Stimulated activated memory B cell treated with anti-CD40 and anti-IgM and Interleukin-4, amounts not matched to agents 10 μg/mL and 1 μg/mL and 100 μg/mL, for 72 hours (primary cell): ENCODE data around the gene AFAP1.

Source experiments
- ATAC-seq: fragments of 150-1000 bp; cut with Tn5 transposase; 2 replicates; pipeline ENCODE4 v1.10.0; 2021
- H3K27ac Mint-ChIP-seq: one replicate; pipeline ENCODE4 v1.8.0; 2022; ENCODE audit warnings: mild to moderate bottlenecking, mixed read lengths
- H3K27me3 Mint-ChIP-seq: one replicate; pipeline ENCODE4 v1.8.0; 2022; ENCODE audit warnings: mixed read lengths
- H3K36me3 Mint-ChIP-seq: one replicate; pipeline ENCODE4 v1.8.0; 2022; ENCODE audit warnings: mixed read lengths
- H3K4me1 Mint-ChIP-seq: one replicate; pipeline ENCODE4 v1.8.0; 2022; ENCODE audit warnings: mixed read lengths
- H3K4me3 Mint-ChIP-seq: one replicate; pipeline ENCODE4 v1.8.0; 2022; ENCODE audit warnings: mild to moderate bottlenecking, moderate library complexity, mixed read lengths
- H3K9me3 Mint-ChIP-seq: one replicate; pipeline ENCODE4 v1.8.0; 2022; ENCODE audit warnings: mixed read lengths

Gene AFAP1

GRCh38 chr4:7816771-7817170 is 122.9 kb downstream of the AFAP1 start:
- Mint-ChIP-seq H3K4me3 (no peak overlapping the region), H3K36me3 (no peaks in the 10 kb centered on the region), H3K27me3 (no peaks in the 10 kb centered on the region), H3K27ac (no peak overlapping the region), H3K9me3 (no peaks in the 10 kb centered on the region), H3K4me1 (no peaks in the 10 kb centered on the region)
- ATAC-seq, result no peak

DNA sequence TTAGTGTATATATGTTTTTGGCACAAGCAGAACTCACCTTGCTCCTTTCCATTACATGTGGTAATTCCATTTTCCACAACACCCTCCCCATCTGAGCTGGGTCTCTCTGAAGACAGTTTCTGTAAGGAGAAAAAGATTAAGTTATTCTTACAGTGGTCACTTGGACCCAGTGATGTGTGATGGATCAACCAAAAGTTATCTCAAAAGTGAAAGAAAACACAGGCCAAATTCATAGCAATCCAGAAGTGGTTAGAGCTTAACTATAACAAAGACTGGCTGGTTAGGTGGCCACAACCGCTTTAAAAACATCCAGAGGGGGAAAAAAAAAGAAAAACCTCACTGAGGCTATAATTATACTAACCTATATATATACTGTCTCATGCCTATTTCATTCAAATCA is 123.7 kb downstream of the AFAP1 start:
- Mint-ChIP-seq H3K27ac (no peak overlapping the region), H3K36me3 (no peaks in the 10 kb centered on the region), H3K4me3 (no peak overlapping the region), H3K4me1 (no peaks in the 10 kb centered on the region), H3K27me3 (peaks cover 5% of the 10 kb centered on the region), H3K9me3 (no peaks in the 10 kb centered on the region)
- ATAC-seq, result no peak

- Mint-ChIP-seq H3K4me1 (no peaks in the 10 kb centered on the region), H3K4me3 (no peak overlapping the region), H3K9me3 (no peaks in the 10 kb centered on the region), H3K27ac (no peak overlapping the region), H3K36me3 (no peaks in the 10 kb centered on the region), H3K27me3 (peaks cover 9% of the 10 kb centered on the region)
- ATAC-seq, result no peak
Observed at GRCh38 chr4:7815562-7815961, 124.1 kb downstream of the AFAP1 start.

DNA sequence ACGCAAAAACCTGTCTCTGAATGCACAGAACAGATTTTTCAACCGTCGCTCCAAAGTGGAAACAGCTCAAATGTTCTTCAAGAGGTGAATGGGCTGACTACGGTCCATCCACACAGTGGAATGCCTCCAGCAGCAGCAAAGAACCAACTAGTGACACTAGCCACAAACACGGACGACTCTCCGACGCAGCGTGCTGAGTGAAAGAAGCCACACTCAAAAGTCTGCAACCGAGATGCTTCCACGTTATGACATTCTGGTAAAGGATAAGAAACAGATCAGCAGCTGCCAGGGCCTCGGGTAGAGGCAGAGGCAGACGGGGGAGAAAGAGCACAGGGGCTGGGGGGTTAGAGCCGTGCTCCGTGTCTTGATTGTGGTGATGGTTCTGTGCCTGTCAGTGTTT is 125.2 kb downstream of the AFAP1 start:
- no peaks in the 10 kb centered on the region for H3K4me1 Mint-ChIP-seq

DNA sequence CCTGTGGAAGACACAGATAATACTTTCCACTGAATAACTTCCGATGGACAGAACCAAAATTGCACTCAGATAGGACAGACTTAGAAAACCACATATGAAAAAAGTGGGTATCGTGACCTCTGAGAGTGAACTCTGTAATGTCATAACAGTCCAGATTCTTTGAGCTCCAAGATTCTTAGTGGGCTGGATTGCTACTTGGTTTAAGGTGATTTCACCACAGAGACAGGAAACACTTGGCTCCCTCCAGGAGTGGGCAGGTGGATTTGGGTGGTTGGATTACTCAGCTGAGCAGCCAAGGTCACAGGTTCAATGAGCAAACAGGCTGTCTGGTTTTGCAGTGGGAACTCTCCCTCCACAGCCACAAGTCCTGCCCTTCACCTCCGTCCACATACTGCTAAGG is 126.0 kb downstream of the AFAP1 start:
- H3K27me3 Mint-ChIP-seq, result peaks cover 12% of the 10 kb centered on the region
- no peak overlapping the region for H3K4me3 Mint-ChIP-seq
- no peaks in the 10 kb centered on the region for H3K9me3 Mint-ChIP-seq
- H3K27ac Mint-ChIP-seq, result no peak overlapping the region
- H3K4me1 Mint-ChIP-seq, result no peaks in the 10 kb centered on the region
- no peaks in the 10 kb centered on the region for H3K36me3 Mint-ChIP-seq
- no peak for ATAC-seq

More for the DNA sequence above, 125.2 kb downstream of the AFAP1 start:
- Mint-ChIP-seq H3K36me3 (no peaks in the 10 kb centered on the region), H3K27ac (no peak overlapping the region), H3K9me3 (no peaks in the 10 kb centered on the region), H3K4me3 (no peak overlapping the region), H3K27me3 (peaks cover 12% of the 10 kb centered on the region)
- ATAC-seq, result no peak

GRCh38 chr4:7812921-7813320 is 126.7 kb downstream of the AFAP1 start:
- Mint-ChIP-seq H3K4me1 (no peaks in the 10 kb centered on the region), H3K27ac (no peak overlapping the region), H3K36me3 (no peaks in the 10 kb centered on the region), H3K27me3 (peaks cover 14% of the 10 kb centered on the region), H3K4me3 (no peak overlapping the region), H3K9me3 (no peaks in the 10 kb centered on the region)
- no peak for ATAC-seq

DNA sequence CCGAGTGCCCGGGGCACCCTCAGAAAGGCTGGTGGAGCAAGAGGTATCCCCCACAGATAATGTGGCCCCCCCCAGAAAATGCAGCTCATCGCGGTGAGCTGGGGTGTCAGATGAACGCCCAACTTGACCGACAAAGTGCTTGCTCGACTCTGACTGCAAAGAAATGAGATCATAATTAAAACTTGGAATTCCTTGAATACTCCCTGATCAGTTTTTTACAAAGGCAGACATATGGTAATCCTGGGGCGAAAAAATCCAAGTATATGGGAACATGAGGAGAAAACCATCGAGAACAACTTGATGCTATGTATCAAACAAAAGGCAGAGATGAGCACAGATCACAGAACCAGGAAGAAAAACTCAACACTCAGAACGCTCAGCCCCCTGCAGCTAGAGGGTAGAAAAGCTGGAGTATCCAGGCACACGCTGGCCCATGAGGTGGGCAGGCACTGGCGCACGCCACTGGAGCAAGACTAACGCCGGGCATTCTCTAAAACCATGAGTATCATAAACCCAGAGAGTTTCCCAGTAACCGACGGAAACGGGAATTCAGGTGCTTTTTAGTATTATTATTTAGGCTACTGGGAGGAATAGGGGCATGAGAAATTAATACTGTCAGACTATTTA is 127.3 kb downstream of the AFAP1 start:
- no peak overlapping the region for H3K27ac Mint-ChIP-seq
- H3K4me1 Mint-ChIP-seq, result no peaks in the 10 kb centered on the region
- H3K4me3 Mint-ChIP-seq, result no peak overlapping the region
- peaks cover 20% of the 10 kb centered on the region for H3K27me3 Mint-ChIP-seq
- H3K36me3 Mint-ChIP-seq, result no peaks in the 10 kb centered on the region
- ATAC-seq, result no peak
- no peaks in the 10 kb centered on the region for H3K9me3 Mint-ChIP-seq

DNA sequence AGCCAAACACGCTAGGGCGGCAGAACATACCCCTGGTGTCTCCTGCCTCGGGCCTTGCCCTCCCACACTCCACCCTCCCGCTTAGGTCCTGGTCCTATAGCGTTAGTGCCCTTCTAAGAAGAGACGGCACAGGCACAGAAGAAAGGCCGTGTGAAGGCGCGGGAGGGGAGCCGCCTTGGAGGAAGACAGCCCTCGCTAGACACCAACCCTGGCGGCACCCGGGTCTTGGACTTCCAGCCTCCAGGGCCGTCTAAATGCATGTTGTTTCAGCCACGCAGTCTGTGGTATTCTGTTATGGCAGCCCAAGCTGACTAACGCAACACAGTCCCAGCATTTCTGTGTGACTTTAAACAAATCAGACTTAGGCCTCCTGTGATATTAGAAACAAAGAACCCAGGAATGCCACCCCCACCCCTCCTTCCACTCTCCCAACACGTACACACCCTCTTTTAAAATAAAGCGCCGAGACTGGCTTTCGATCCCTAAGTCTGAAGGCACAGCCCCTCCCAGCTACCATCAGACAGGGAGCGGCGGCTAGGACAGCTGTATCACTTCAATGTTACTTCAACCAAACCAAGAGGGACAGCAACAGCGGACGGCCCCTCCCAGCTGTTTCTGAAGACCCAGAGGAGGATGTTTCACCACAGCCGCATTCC is 128.0 kb downstream of the AFAP1 start:
- Mint-ChIP-seq H3K4me3 (no peak overlapping the region), H3K27ac (no peak overlapping the region), H3K27me3 (peaks cover 20% of the 10 kb centered on the region), H3K9me3 (no peaks in the 10 kb centered on the region), H3K36me3 (no peaks in the 10 kb centered on the region), H3K4me1 (no peaks in the 10 kb centered on the region)
- no peak for ATAC-seq

DNA sequence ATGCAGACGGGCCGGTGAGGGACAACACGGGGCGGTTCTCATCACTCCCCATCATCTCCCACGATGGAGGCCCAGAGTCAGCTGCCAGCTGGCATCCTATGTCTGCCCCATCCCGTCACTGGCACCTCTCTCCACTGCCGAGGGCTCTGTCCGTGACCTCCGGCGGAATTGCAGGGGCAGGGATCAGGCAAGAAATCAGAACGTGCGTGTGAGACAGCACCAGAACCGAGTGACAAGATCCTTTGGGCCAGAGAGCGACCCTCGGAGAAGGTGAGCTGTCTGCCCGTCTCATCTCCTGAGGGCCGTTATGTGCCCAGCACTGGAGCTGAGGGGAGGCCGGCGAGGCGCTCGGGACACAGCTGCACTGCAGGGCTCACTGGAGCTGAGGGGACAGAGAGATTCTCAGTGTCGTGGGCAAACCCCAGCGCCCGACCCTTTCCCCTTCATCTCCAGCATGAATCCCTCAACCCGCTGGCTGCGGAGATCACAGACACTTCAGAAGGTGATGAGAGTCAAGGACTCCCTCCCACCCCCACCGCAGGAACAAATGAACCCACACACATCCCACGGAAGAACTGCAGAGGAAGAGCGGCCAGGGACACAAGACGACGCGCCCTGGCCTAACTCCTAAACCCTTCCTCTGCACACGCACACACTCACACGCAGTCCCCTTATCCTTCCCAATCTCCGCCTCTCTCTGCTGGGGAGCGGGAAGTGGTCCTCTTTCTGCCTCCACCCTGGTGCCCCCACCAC is 128.7 kb downstream of the AFAP1 start:
- H3K36me3 Mint-ChIP-seq, result no peaks in the 10 kb centered on the region
- ATAC-seq, result peak; percentile 13
- no peaks in the 10 kb centered on the region for H3K4me1 Mint-ChIP-seq
- H3K4me3 Mint-ChIP-seq, result no peak overlapping the region
- peaks cover 22% of the 10 kb centered on the region for H3K27me3 Mint-ChIP-seq
- no peaks in the 10 kb centered on the region for H3K9me3 Mint-ChIP-seq
- H3K27ac Mint-ChIP-seq, result no peak overlapping the region

- Mint-ChIP-seq H3K27me3 (peaks cover 37% of the 10 kb centered on the region), H3K4me3 (no peak overlapping the region), H3K36me3 (no peaks in the 10 kb centered on the region), H3K9me3 (no peaks in the 10 kb centered on the region), H3K27ac (no peak overlapping the region), H3K4me1 (no peaks in the 10 kb centered on the region)
- ATAC-seq, result no peak
Observed at GRCh38 chr4:7808752-7809151, 130.9 kb downstream of the AFAP1 start.

- H3K36me3 Mint-ChIP-seq, result no peaks in the 10 kb centered on the region
- H3K27me3 Mint-ChIP-seq, result peaks cover 38% of the 10 kb centered on the region
- no peak overlapping the region for H3K4me3 Mint-ChIP-seq
- no peaks in the 10 kb centered on the region for H3K4me1 Mint-ChIP-seq
- no peaks in the 10 kb centered on the region for H3K9me3 Mint-ChIP-seq
- ATAC-seq, result no peak
- H3K27ac Mint-ChIP-seq, result no peak overlapping the region
Observed at GRCh38 chr4:7808181-7808580, 131.5 kb downstream of the AFAP1 start.

GRCh38 chr4:7807351-7807921 is 132.2 kb downstream of the AFAP1 start:
- H3K4me1 Mint-ChIP-seq, result no peaks in the 10 kb centered on the region
- no peaks in the 10 kb centered on the region for H3K36me3 Mint-ChIP-seq
- ATAC-seq, result no peak
- no peak overlapping the region for H3K27ac Mint-ChIP-seq
- H3K4me3 Mint-ChIP-seq, result no peak overlapping the region
- no peaks in the 10 kb centered on the region for H3K9me3 Mint-ChIP-seq
- peaks cover 38% of the 10 kb centered on the region for H3K27me3 Mint-ChIP-seq

DNA sequence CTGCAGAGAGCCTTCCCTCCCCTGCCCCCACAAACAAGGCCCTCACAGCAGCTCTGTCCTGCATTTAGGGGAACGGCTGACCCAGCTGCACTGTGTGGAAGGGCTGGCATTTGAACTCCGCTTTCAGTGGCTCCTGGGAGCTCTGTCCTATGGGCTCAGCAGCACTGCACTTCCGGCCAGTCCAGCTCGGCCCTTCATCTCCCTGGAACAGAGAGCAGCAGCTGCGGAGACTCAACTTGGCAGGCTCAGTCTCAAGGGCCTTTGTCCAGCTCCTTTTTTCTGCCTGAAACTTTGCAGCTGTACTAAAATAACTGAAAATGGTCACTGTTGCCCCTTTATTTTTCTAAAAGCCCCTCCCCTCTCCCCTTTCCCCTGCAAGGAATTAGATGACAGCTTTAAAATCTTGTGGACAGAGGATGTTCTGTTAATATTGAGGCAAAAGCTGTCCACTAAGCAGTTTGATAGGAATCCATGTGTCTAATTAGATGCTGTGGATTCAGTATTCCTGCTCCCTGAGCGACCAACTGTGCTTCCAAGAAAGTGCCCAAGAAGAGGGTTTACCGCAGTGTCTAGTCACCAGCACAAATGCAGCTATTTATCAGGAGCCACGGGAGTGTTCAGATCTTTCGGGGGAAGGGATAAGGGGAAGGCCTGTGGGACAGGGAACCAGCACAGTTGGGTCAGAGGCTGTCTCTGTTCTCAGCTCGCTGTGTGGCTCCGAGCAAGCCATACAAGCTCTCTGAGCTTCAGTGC is 133.1 kb downstream of the AFAP1 start:
- Mint-ChIP-seq H3K36me3 (no peaks in the 10 kb centered on the region), H3K9me3 (no peaks in the 10 kb centered on the region), H3K4me3 (no peak overlapping the region), H3K4me1 (no peaks in the 10 kb centered on the region), H3K27ac (no peak overlapping the region), H3K27me3 (peaks cover 38% of the 10 kb centered on the region)
- no peak for ATAC-seq

DNA sequence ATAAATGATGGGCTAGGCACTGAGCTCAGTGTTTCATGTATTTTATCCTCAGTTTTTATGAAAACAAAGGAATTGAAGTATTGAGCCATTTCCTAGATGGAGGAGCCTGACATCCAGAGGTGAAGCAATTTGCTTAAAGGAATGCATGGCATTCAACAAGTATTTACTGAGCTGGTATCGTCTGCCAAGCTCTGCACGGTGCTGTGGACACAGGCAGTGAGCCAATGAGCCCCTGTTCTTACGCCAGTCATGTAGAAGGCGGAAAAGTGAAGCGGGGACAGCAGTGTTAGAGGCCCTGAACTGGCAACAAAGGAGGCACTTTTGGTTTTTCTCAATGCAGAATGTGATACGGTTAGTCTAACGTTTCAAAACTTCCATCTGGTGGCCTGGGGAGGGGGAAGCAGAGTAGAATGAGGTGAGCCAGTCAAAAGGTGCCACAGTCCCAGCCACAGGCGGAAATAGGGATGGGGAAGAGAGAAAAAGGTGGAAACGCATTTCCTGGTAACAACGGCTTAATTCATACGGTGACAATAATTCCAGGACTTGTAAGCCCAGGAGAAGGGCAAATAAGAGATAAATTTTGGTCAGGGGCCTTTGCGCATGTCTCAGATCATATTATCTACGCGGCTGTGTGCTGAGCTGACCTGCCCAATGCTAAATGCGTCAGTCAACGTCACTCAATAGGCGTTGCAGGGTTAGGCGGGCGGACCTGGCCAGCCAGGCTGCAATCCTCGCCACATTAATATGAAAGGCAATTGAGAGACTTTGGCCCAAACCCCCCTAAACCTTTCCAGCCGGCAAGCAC is 133.9 kb downstream of the AFAP1 start:
- no peaks in the 10 kb centered on the region for H3K4me1 Mint-ChIP-seq
- no peaks in the 10 kb centered on the region for H3K36me3 Mint-ChIP-seq
- no peak overlapping the region for H3K4me3 Mint-ChIP-seq
- H3K27me3 Mint-ChIP-seq, result peaks cover 31% of the 10 kb centered on the region
- no peaks in the 10 kb centered on the region for H3K9me3 Mint-ChIP-seq
- no peak overlapping the region for H3K27ac Mint-ChIP-seq
- no peak for ATAC-seq
